Measurements from ENCODE around the gene RAMP1. TPM values are rescaled to one million over a fixed set of nuclear protein-coding genes. Genes with fewer than 3 reads are reported as not detected.

RAMP1 gene
- total RNA-seq, 1 donor from 2014 or later: 138 TPM

GRCh38 chr2:237909075-237909695, 49.8 kb downstream of the RAMP1 start:
- no peak for ATAC-seq (ENCODE audit: poor library complexity)
- intact Hi-C loops (cut with DNase I): no loop called here
- no peak for DNase-seq

DNA sequence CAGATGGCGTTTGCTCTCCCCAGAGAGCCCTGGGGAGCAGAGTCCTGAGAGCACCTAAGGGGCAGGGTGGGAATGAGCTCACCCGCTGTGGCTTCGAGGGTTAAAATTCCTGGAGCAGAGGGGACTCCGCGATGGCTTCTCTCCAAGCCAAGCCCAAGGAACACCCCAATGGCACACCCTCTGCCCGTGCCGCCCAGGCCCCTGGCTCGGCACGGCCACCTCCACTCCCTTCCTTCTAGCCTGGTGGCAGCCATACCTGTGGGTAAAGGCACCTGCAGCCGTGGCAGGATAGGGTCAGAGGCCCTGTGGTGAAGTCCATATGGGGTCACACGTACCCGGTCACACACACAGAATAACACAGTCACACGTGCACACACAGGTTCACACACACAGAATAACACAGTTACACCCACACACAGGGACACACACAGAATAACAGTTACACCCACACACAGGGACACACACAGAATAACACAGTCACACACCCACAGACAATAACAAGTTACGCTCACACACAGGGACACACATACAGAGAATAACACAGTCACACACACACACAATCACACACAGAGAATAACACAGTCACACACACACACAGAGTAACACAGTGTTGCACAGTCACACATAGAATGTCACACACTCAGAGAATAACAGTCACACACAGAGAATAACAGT, 50.5 kb downstream of the RAMP1 start:
- no peak for DNase-seq
- intact Hi-C loops (cut with DNase I): no loop called here
- no peak for ATAC-seq (ENCODE audit: poor library complexity)

DNA sequence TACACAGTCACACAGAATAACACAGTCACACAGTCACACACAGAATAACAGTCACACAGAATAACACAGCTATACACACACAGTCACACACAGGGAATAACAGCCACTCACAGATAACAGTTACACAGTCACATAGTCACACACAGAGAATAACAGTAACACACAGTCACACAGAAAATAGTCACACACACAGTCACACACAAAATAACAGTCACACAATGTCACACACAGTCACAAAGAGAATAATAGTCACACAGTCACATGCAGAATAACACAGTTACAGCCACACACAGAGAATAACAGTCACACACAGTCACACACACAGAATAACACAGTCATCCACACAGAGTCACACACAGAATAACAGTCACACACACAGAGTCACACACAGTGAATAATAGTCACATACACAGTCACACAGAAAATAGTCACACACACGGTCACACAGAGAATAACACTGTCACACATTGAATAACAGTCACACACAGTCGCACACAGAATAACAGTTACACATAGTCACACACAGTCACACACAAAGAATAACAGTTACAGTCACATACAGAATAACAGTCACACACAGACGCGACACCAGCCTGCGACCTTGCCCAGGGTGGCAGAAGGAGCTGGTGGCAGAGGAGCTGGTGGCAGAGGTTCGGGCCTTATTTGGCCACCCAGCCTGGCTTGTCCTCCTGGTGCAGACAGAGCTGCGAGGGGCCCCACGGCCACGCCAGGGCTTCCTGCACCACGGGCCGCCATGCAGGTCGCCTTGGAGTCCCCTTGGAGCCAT, 51.3 kb downstream of the RAMP1 start:
- ATAC-seq (ENCODE audit: poor library complexity) (no peak), DNase-seq (no peak)
- intact Hi-C loops (cut with DNase I): no loop called here

GRCh38 chr2:237911363-237912017, 52.1 kb downstream of the RAMP1 start:
- DNase-seq (no peak), ATAC-seq (ENCODE audit: poor library complexity) (peak; percentile 11)
- intact Hi-C loops (cut with DNase I): no loop called here

- ATAC-seq (ENCODE audit: poor library complexity): no peak
- DNase-seq: no peak
- intact Hi-C loops (cut with DNase I): no loop called here
Observed at GRCh38 chr2:237912271-237913192, 53.1 kb downstream of the RAMP1 start.

- intact Hi-C loops (cut with DNase I): no loop called here
- no peak for ATAC-seq (ENCODE audit: poor library complexity)
- DNase-seq: no peak
Observed at GRCh38 chr2:237913193-237913917, 53.9 kb downstream of the RAMP1 start.

GRCh38 chr2:237915576-237915975, 56.2 kb downstream of the RAMP1 start:
- no peak for ATAC-seq (ENCODE audit: poor library complexity)
- intact Hi-C loops (cut with DNase I): no loop called here

GRCh38 chr2:237916296-237916695, 56.9 kb downstream of the RAMP1 start:
- DNase-seq: no peak
- intact Hi-C loops (cut with DNase I): no loop called here
- no peak for ATAC-seq (ENCODE audit: poor library complexity)

More at GRCh38 chr2:237915576-237915975, 56.2 kb downstream of the RAMP1 start:
- DNase-seq: no peak

GRCh38 chr2:237917696-237918374, 58.4 kb downstream of the RAMP1 start:
- ATAC-seq (ENCODE audit: poor library complexity) (no peak), DNase-seq (no peak)
- intact Hi-C loops (cut with DNase I): no loop called here

DNA sequence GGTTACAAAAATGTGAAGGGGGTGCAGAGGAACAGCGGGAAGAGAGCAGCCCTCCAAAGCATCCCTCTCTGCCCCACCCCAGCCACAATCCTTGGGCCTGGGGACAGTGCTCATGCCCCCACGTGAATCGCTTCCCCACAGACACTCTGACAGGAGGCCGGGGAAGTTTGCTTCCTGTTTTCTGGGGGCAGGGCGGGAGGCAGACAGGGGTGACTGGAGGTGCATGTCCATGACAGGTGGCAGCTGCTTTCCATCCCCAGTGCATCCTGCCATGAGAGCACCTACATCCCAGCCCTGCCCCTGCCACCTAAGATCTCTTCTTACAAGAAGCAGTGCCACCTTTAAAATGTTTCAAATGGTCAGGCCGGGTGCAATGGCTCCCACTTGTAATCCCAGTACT, 60.2 kb downstream of the RAMP1 start:
- DNase-seq: no peak
- no peak for ATAC-seq (ENCODE audit: poor library complexity)
- intact Hi-C loops (cut with DNase I): no loop called here

GRCh38 chr2:237920673-237921072, 61.2 kb downstream of the RAMP1 start:
- no peak for DNase-seq
- no peak for ATAC-seq (ENCODE audit: poor library complexity)
- intact Hi-C loops (cut with DNase I): loop anchor here (5.0 kb wide), 1 partner anchor 37 kb away; no protein-coding TSS in a partner anchor

DNA sequence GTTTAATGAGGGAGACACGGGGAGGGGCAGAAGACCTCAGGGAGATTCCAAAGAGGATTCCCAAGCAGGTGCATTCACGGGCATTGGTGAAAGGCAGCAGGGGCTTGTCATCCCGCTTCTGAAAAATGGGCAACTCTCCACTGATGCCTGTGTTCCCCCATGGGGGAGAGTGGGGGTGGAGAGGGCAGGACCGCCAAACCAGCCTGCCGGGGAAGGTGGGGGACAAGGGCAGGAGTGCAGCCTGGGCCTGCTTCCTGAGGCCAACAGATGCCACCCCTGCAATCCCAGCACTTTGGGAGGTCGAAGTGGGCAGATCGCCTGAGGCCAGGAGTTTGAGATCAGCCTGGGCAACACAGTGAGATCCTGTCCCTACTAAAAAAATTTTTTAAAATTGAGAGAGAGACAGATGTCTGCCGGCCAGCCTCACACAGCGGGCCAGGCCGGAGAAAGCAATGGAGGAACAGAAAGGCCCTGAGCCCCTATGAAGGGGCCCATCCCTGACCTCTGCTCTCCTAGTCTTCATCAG, 62.6 kb downstream of the RAMP1 start:
- DNase-seq (no peak), ATAC-seq (ENCODE audit: poor library complexity) (no peak)
- intact Hi-C loops (cut with DNase I): loop anchor here (5.0 kb wide), 1 partner anchor 35 kb away; no protein-coding TSS in a partner anchor

DNA sequence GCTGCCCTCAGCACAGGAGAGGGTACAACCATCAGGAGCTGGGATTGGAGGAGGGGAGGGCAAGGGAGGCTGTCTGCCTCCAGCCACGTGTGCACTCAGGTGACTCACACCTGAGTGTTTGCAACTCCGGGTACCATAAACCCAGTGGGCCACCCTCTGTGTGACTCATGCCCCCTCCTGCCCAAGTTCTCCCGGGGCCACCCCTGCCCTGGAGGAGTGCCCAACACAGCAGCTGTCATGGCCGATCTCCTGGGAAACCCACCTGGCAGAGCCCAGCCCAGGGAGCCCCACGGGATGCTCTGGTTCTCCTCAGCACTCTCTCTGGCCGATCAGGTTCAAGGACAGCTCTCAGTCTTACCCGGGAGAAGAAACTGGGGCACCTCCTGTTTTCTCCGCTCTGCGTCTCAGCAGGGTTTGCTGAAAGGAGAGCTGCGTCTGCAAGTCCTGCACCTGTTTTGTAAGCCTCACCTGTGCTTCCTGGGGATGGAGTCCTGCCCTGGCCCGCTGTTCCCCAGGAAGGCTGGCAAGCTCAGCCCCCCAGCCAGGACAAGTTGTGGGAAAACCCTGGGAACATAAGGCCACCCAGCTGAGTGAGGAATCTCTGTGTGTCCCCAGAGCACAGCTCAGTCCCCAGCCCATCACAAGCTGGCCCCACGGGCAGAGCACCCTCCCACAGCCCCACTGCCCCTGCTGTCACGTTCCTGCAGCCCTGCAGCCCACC, 63.4 kb downstream of the RAMP1 start:
- ATAC-seq (ENCODE audit: poor library complexity) (peak; percentile 28), DNase-seq (no peak)
- intact Hi-C loops (cut with DNase I): loop anchor here (5.0 kb wide), 1 partner anchor 34 kb away; no protein-coding TSS in a partner anchor

DNA sequence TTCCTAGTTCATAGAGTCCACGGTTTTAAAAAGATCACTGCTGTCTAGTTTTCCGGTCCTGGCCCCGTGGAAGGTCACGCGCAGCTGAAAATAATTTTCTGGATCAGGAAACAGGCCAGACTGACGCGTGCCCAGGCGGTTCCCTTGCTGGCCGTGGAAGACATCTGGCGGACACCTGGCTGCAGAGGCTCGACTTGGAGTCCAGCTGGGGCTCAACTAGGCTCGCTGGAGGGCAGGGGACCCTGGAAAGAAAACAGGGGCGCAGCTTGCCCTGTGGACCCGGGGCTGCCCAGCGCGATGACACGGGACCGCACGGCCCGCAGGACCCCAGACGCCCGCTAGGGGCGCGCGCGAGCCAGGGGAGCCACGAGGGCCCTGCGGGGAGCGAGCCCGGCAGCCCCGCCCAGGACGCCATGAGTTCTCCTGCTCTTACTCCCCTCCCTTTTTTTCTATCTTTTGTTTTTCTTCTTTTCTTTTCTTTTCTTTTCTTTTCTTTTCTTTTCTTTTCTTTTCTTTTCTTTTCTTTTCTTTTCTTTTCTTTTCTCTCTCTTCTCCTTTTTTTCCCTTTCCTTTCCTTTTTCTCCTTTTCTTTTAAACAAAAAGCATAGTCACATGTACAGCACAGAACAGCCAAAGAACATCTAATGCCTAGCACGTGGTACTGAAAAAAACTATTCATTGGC, 64.2 kb downstream of the RAMP1 start:
- DNase-seq: peak; percentile 86
- intact Hi-C loops (cut with DNase I): loop anchor here (5.0 kb wide), 1 partner anchor 34 kb away; no protein-coding TSS in a partner anchor
- ATAC-seq (ENCODE audit: poor library complexity): peak; percentile 98

DNA sequence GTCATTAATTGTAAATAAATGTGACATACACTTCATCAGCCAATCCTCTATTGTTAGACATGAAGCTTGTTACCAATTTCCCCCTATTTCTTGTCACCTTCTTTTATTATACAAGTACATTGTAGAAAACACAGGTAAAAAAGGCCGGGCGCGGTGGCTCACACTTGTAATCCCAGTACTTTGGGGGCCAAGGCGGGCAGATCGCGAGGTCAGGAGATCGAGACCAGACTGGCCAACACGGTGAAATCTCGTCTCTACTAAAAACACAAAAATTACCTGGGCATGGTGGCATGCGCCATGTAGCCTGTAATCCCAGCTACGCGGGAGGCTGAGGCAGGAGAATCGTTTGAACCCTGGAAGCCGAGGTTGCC, 64.7 kb downstream of the RAMP1 start:
- intact Hi-C loops (cut with DNase I): loop anchor here (5.0 kb wide), 1 partner anchor 33 kb away; no protein-coding TSS in a partner anchor
- DNase-seq (no peak), ATAC-seq (ENCODE audit: poor library complexity) (no peak)

DNA sequence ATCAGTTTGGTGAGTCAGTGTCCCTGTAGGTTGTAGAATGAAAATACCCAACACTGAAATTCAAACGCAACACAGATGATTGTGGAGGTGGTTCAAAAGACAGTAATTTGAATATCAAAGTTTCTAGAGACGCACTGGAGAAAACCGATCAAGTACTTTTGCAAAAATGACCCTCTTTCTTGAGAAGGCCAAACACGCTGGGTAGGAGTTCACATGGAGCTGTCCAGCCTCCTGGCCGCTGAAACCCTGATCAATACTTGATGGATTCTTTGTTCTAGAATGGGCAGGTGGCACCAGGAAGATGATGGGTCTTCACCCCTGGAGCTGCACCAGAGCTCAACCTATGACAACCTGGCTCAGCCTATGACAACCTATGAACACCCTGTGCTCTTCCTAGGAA, 67.7 kb downstream of the RAMP1 start:
- intact Hi-C loops (cut with DNase I): no loop called here
- DNase-seq (no peak), ATAC-seq (ENCODE audit: poor library complexity) (no peak)

Data from Right ventricle myocardium superior (tissue), 1 donor.